GM18873 (cell line): ENCODE measurements around the gene RNF145.
"Not testable (repeated sequence)": the region's sequence is repeated elsewhere in the genome, so short reads cannot be mapped to it uniquely, and the experiment has no call there.

Experiments
- ATAC-seq: cut with Tn5 transposase; IDR thresholded peaks from one replicate; pipeline ENCODE4 v1.9.1; 2021; ENCODE audit warnings: mild to moderate bottlenecking, moderate library complexity, moderate number of reproducible peaks; ENCODE audit not compliant: unreplicated experiment, low FRiP score

RNF145 gene

GRCh38 chr5:159120446-159120845, 88.9 kb downstream of the RNF145 start:
- ATAC-seq, result no peak

- ATAC-seq, result not testable (repeated sequence)
These were observed 89.5 kb downstream of the RNF145 start for GRCh38 chr5:159119842-159120241.

- ATAC-seq, result not testable (repeated sequence)
These were observed 90.2 kb downstream of the RNF145 start for GRCh38 chr5:159118958-159119659.

GRCh38 chr5:159113405-159113804, 95.9 kb downstream of the RNF145 start:
- no peak for ATAC-seq

- ATAC-seq, result no peak
These were observed 96.9 kb downstream of the RNF145 start for GRCh38 chr5:159112436-159112835.
